Heart left ventricle (tissue), 16 donors: ENCODE measurements around the gene RDX. TPM values are rescaled to one million over a fixed set of nuclear protein-coding genes. Genes with fewer than 3 reads are reported as not detected.

Experiments used
- ATAC-seq, 4 donors: fragments of 200-7000 bp; cut with Tn5 transposase; one replicate each; pipeline ENCODE4 v1.9.1; 2020 to 2022; ENCODE audit warnings: moderate library complexity in 4 of 4, mild to moderate bottlenecking in 3 of 4, moderate number of reproducible peaks in 1 of 4
- DNase-seq, 5 donors: peaks; one replicate each; pipeline ENCODE4 v3.0.0-alpha.2; 2020
- H3K27ac ChIP-seq, 12 donors: fragments of 200-600 bp; sonication (generic) in 4 of 12; one replicate each; pipeline versions ENCODE4 v1.5.0 to v1.8.0; 2016 to 2022; ENCODE audit warnings: mild to moderate bottlenecking in 2 of 12
- H3K27me3 ChIP-seq, 9 donors: fragments of 200-600 bp; sonication (generic) in 2 of 9; one replicate each; pipeline versions ENCODE4 v1.5.1 to v1.8.0; 2016 to 2022; ENCODE audit warnings: mild to moderate bottlenecking in 3 of 9
- H3K36me3 ChIP-seq, 9 donors: fragments of 200-600 bp; sonication (generic) in 2 of 9; one replicate each; pipeline versions ENCODE4 v1.5.0 to v1.8.0; 2018 to 2022; ENCODE audit warnings: mild to moderate bottlenecking in 2 of 9
- H3K4me1 ChIP-seq, 12 donors: fragments of 200-600 bp; sonication (generic) in 4 of 12; one replicate each; pipeline versions ENCODE4 v1.5.0 to v1.8.0; 2016 to 2022; ENCODE audit warnings: mild to moderate bottlenecking in 3 of 12
- H3K4me3 ChIP-seq, 12 donors: fragments of 200-600 bp; sonication (generic) in 4 of 12; one replicate each; pipeline versions ENCODE4 v1.5.0 to v1.8.0; 2017 to 2022; ENCODE audit warnings: mild to moderate bottlenecking in 9 of 12, moderate library complexity in 4 of 12
- H3K9me3 ChIP-seq, 12 donors: fragments of 200-600 bp; sonication (generic) in 4 of 12; one replicate each; pipeline versions ENCODE4 v1.5.0 to v1.8.0; 2016 to 2022; ENCODE audit warnings: mild to moderate bottlenecking in 1 of 12
- POLR2A ChIP-seq, 2 donors: fragments of 450-650 bp; IDR thresholded peaks; one replicate each; pipeline ENCODE4 v1.6.1; 2017; ENCODE audit warnings: antibody characterized with exemption in 2 of 2, mild to moderate bottlenecking in 2 of 2, moderate library complexity in 2 of 2
- WGBS, 4 donors: extraction: QIAGEN DNeasy Blood & Tissue Kit in 2 of 4; methylation state at CpG; one replicate each; pipeline versions ENCODE4 v1.1.5 to v1.1.7; 2013 to 2018; 5-methylcytosine and 5-hydroxymethylcytosine counted together
- intact Hi-C, 10 donors: fragments of 100-400 bp; cut with DNase I; formaldehyde crosslinking; loops; one replicate each; pipeline versions ENCODE4 v1.11.1 to v1.14.2; 2022
- polyA plus RNA-seq, 2 donors: library from polyadenylated mRNA; stranded (reverse); fragments of 200-250 nt; gene quantifications; one replicate each; pipeline ENCODE4 v1.2.3, GENCODE V29; 2013
- total RNA-seq, 9 donors: library from RNA; depleted of rRNA in 2 of 9; stranded (reverse); fragments of >200 nt in 2 of 9; fragmentation: NEBNext Ultra II Directional in 3 of 9; extraction: Animal tissue kit (Norgen Biotek cat#: 25700) in 3 of 9; gene quantifications; one replicate each; pipeline versions ENCODE4 v1.1.0 to v1.2.4, GENCODE V29; 2016 to 2023
- TF ChIP-seq, protein P1 (sequence below), 12 donors: fragments of 200-600 bp; sonication (generic) in 4 of 12; IDR thresholded peaks; one replicate each; pipeline versions ENCODE4 v1.5.0 to v1.8.0; 2018 to 2022; ENCODE audit warnings: antibody characterized with exemption in 12 of 12, mild to moderate bottlenecking in 5 of 12
- donor health status: ischemic (EF 13 %, LVEDD 7.1; RV severe dilation, severe dysfunction).
- donor health status: healthy with polysubstance abuse.
- donor health status: DM: no; HTN: yes; CAD: no.
- donor health status: DM: no; HTN: no; CAD: no.
- donor health status: ischemic (EF 25% LVEDD 6.9; RV normal size, moderate dysfunction).
- donor health status: ischemic (EF 25% LVEDD 5.7; RV mildly dilated, moderate dysfunction).
- donor health status: healthy.
- donor health status: DM: yes; HTN: yes; CAD: no.
- donor health status: ischemic (EF 35%, LVEDD 5.7; RV mildly dilated, moderate dysfunction).
- donor health status: nonischemic (EF 11% LVEDD 7.7; RV severe dilation, severe dysfunction).
- donor health status: DM: yes; HTN: yes; CAD: no.
- donor health status: PGD.
- donor health status: ischemic (EF 29% LVEDD 5.4; RV normal size, mild dysfunction).
- donor health status: nonischemic (EF 23%, LVEDD 6.1; RV moderate dilation, normal function).

The RDX gene
- total and polyA plus RNA-seq, 11 donors = 33.5 to 148 (median 120) TPM

- DNase-seq (no peak), ATAC-seq (no peak)
- 80 to 93% (median 92%) methylated on average over 6 of the region's 6 CpGs for WGBS, 4 donors
- Histone ChIP-seq H3K4me1 (no peaks in the 10 kb centered on the region), H3K27me3 (no peaks in the 10 kb centered on the region), H3K36me3 (no peaks in the 10 kb centered on the region), H3K27ac (no peak overlapping the region), H3K9me3 (no peaks in the 10 kb centered on the region), H3K4me3 (no peak overlapping the region)
- intact Hi-C loops = loop anchor here in 2 of 10 donors (5.0 kb wide), 2 partner anchors 40 to 160 kb away; no protein-coding TSS in a partner anchor
- no peak for TF ChIP-seq POLR2A (IDR thresholded peaks at IDR 0.05)
- TF ChIP-seq, protein P1, sequence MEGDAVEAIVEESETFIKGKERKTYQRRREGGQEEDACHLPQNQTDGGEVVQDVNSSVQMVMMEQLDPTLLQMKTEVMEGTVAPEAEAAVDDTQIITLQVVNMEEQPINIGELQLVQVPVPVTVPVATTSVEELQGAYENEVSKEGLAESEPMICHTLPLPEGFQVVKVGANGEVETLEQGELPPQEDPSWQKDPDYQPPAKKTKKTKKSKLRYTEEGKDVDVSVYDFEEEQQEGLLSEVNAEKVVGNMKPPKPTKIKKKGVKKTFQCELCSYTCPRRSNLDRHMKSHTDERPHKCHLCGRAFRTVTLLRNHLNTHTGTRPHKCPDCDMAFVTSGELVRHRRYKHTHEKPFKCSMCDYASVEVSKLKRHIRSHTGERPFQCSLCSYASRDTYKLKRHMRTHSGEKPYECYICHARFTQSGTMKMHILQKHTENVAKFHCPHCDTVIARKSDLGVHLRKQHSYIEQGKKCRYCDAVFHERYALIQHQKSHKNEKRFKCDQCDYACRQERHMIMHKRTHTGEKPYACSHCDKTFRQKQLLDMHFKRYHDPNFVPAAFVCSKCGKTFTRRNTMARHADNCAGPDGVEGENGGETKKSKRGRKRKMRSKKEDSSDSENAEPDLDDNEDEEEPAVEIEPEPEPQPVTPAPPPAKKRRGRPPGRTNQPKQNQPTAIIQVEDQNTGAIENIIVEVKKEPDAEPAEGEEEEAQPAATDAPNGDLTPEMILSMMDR (IDR thresholded peaks at IDR 0.05) = no peak
Measured at GRCh38 chr11:110207123-110207522, 89.3 kb downstream of the RDX start.

GRCh38 chr11:110200836-110201235, 95.6 kb downstream of the RDX start:
- Histone ChIP-seq H3K36me3 (no peaks in the 10 kb centered on the region), H3K4me3 (no peak overlapping the region), H3K9me3 (no peaks in the 10 kb centered on the region), H3K27ac (no peak overlapping the region), H3K4me1 (peaks cover 0 to 3% (median 0%) of the 10 kb centered on the region in 12 donors), H3K27me3 (no peaks in the 10 kb centered on the region)
- intact Hi-C loops = loop anchor here (1.0 to 5.0 kb wide), 14 partner anchors 96 to 1031 kb away; partner anchors contain the start of gene RDX (in 1 of the 10)
- WGBS, 4 donors = 85 to 93% (median 88%) methylated on average over 10 of the region's 10 CpGs
- TF ChIP-seq, protein P1 (IDR thresholded peaks at IDR 0.05) = no peak
- no peak for TF ChIP-seq POLR2A (IDR thresholded peaks at IDR 0.05)
- no peak for ATAC-seq
- no peak for DNase-seq

DNA sequence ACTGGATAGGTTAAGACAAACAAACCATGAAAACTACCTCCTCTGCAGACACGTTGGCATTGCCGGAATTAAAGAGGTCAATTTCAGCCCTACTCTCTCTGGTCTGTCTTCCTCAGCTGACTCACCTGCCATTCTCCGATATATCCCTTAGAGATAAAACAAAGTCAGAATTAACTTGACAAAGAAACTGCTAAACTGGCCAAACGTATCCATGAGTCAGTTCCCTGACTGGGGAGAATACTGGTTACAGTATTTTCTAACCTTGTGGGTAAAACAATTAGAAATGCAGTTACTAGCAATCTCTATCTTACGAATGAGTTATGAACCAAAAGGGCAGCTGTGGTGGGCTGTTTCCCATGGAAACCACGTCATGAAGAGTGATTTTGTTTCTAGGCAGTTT, 96.2 kb downstream of the RDX start:
- no peak for ATAC-seq
- no peaks in the 10 kb centered on the region for H3K36me3 ChIP-seq
- H3K4me3 ChIP-seq = no peak overlapping the region
- no peak for DNase-seq
- WGBS, 4 donors = 83 to 89% (median 88%) methylated on average over 6 of the region's 6 CpGs
- no peaks in the 10 kb centered on the region for H3K27me3 ChIP-seq
- TF ChIP-seq, protein P1 (IDR thresholded peaks at IDR 0.05) = no peak
- TF ChIP-seq POLR2A (IDR thresholded peaks at IDR 0.05) = no peak
- no peaks in the 10 kb centered on the region for H3K9me3 ChIP-seq
- no peak overlapping the region for H3K27ac ChIP-seq
- intact Hi-C loops = loop anchor here (2.0 to 5.0 kb wide), 13 partner anchors 97 to 1032 kb away; partner anchors contain the start of gene RDX (in 1 of the 10)
- H3K4me1 ChIP-seq = peaks cover 0 to 3% (median 0%) of the 10 kb centered on the region in 12 donors

DNA sequence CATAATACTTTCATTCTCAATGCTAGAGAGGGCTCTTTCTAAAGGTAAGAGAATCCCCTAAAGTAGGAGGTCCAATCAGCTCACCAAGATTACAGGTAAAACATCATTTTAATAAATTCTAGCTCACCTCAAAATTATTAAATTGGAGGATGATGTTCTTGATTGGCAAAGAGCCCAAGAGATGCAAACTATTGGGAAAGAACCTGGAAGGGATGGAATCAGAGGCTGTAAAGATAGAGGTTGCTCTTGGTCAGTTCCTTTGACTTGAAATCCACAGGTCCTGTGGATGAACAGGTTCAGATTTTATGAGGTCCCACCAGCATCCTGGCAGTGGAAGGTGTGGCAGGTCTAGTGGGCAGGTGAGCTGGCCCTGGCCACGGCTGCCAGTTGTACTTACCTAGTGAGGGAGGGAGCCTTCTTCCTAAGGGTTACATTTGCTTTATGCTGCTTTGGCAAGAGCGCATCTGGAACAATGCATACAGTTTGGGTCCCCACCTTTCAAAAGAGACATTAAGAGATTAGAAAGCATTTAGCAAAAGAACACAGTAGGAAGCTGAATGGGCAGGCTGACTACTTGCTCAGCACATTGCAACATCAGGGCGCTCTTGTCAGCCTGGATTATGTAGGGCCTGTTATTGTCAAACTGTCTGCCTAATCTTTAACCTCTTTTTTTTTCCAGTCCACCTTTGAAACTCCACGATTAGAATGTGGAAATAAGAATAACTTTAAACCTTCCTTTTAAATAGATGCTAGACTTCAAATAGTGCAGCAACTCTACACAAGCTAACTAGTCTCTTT, 97.0 kb downstream of the RDX start:
- Histone ChIP-seq H3K36me3 (no peaks in the 10 kb centered on the region), H3K4me1 (peaks cover 0 to 3% (median 0%) of the 10 kb centered on the region in 12 donors), H3K27ac (no peak overlapping the region), H3K27me3 (no peaks in the 10 kb centered on the region), H3K9me3 (no peaks in the 10 kb centered on the region), H3K4me3 (no peak overlapping the region)
- intact Hi-C loops = loop anchor here in 5 of 10 donors (2.0 to 10.0 kb wide), 6 partner anchors 233 to 1245 kb away; no protein-coding TSS in a partner anchor
- no peak for ATAC-seq
- TF ChIP-seq, protein P1 (IDR thresholded peaks at IDR 0.05) = no peak
- no peak for TF ChIP-seq POLR2A (IDR thresholded peaks at IDR 0.05)
- no peak for DNase-seq
- 69 to 83% (median 75%) methylated on average over 4 of the region's 4 CpGs for WGBS, 4 donors
